HG02798 (cell line): ENCODE measurements around the gene SMAD5.

Experiments used
- ATAC-seq: cut with Tn5 transposase; IDR thresholded peaks from one replicate; pipeline ENCODE4 v1.9.1; 2021; ENCODE audit warnings: mild to moderate bottlenecking; ENCODE audit not compliant: unreplicated experiment, poor library complexity

The SMAD5 gene

GRCh38 chr5:136132557-136133221 lies at the start of gene SMAD5:
Gene SMAD5 (plus strand): TSS chr5:136132845. CDS start chr5:136153761, 20,916 bp downstream.
- ATAC-seq = peak; percentile 97

DNA sequence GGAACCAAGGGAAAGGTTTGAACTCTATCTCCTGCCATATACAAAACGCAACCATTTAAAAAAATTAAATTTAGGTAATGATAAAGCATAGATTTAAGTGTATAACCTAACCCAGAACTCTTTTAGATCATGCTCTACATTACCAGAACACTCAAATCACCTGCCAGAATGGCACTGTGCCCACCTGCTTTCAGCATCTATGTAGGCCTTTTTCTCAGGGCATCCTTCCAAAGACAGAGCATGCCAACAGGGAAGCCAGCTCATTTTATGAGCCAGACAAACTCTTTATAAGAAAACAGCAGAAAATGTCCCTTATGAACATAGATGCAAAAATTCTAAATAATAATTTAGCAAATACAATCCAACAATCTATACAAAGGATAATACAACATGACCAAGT lies 47.9 kb upstream of the SMAD5 start:
- ATAC-seq = no peak

DNA sequence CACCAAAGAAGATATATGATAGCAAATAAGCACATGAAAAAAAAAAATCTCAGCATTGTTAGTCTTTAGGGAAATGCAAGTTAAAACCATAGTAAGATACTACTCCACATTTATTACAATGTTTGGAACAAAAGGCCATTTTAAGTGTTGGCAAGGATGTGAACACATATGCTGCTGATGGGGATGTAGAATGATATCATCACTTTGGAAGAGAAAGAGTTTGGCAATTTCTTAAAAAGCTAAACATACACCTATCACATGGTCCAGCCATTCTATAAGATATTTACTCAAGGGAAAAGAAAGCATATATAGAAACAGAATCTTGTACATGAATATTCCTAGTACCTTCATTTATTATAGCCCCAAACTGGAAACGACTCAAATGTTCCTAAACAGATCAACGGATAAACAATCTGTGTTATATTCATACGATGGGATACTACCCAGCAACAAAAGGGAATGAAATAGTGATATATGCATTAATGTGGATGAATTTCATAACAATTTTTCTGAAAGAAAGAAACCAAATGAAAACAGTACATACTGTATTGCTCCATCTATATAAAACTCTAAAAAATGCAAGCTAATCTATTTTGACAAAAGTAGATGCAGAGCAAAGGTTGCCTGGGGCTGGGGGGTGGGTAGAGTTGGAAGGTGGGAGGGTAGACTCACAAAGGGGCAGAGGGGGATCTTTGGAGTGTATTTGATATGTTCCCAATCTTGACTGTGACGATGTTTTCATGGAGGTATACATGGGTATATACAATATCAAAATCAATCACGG lies 45.7 kb upstream of the SMAD5 start:
- ATAC-seq = no peak

GRCh38 chr5:136087961-136088871 lies 44.4 kb upstream of the SMAD5 start:
- ATAC-seq = no peak

DNA sequence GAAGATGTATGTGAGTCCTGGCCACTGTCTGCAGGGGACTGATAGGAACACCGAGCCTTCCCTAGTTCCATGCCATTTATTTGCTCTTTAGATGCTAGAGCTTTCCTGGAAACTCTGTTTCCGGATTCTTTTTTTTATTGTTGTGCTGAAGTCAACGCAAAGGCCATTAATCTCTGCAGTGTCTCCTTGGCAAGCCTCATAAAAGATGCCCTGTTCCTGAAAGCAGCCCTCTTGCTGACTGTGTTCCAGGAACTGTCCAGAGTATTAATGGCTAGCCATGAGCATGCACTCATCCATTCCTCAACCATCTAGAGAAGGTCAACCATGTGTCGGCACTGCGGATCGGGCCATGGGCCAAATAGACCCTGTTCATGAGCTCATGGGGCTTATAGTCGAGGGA lies 42.9 kb upstream of the SMAD5 start:
- no peak for ATAC-seq

DNA sequence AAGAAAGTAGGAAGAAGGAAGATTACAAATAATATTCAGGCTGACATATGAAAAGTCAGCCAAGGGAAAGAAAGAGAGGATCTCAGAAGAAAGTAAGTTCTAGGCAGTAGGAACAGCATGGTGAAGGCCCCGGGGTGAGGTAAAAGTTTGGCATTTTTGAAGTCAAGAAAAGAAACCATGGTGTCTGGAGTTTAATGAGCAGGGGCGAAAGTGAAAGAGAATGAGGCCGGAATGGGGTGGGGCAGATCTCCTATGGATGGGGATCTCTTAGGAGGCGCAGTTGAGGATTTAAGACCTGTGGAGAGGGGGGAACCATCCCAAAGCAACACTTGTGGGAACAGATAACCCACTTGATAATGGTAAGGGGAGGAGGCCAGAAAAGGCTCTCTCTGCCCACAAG lies 42.3 kb upstream of the SMAD5 start:
- no peak for ATAC-seq

DNA sequence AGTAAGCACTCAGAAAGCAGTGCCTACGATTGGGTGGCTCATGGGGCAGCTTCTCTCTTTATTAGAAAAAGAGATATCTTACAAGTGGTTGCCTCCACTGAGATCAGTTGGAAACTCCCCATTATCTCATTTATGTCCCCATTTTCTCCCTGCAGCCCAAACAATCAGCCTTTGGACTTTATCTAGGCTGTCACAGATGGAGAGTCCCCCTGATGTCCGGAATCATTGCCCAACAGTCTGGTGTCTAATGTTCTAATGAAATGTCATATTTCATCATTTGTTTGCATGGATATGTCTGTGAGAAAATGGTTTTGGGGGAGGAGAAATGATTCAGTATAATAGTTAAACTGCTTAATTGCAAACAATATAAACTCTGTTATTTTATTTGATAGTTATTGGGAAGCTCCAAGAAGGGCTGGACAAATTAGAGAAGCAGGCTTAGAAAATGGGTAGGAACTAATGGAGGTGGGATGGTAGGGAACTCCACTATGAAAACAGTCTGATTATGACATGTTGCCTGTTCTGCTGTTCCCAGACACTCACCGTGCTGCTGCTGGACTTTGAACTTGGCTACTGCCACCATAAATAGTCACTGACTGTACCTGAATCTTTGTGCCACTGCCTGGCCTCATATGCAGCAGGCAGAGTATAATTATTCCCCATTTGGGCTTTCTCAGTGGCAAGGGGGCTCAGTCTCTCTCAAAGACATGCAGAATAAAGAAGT lies 38.3 kb upstream of the SMAD5 start:
- no peak for ATAC-seq

- ATAC-seq = no peak
Observed at GRCh38 chr5:136094913-136095641, 37.6 kb upstream of the SMAD5 start.

- ATAC-seq = no peak
Observed at GRCh38 chr5:136098176-136098575, 34.5 kb upstream of the SMAD5 start.

- no peak for ATAC-seq
Observed at GRCh38 chr5:136099870-136100269, 32.8 kb upstream of the SMAD5 start.

DNA sequence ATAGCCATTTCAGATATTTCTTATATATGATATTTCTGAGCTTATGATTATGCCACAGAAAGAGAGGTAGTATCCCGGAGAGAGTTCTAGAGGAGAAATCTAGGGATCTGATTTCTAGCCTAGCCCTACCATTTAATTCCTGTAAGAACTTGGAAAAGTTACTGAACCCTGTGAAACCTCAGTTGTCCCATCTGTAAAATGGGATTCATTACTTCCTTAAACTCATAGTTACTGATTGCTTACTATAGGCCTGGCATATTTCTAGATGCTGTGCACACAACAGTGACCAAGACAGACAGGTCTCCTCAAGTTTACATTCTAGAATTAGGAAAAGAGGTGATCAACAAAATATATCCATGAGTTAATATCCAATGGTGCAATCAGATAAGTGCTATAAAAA lies 30.8 kb upstream of the SMAD5 start:
- ATAC-seq = no peak

DNA sequence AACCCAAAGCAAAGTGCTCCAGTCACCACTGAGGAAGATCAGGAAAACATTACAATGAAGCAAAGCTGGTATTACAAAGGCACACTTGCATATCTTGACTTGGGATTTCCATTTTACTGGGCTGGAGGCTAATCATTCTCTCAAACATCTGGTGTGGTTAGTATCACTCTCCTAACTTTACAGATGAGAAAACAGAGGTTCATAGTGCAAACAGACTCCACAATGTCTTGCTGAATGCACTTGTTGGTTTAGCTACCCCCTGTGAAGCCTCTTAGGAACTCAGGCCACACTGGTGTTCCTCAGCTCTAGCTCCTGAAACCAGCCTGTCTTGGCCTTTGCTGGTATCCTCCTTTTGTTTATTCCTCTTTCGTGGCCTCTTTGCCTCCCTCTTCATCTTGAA lies 29.5 kb upstream of the SMAD5 start:
- ATAC-seq = peak; percentile 66

- ATAC-seq = no peak
Observed at GRCh38 chr5:136104306-136104965, 28.2 kb upstream of the SMAD5 start.

GRCh38 chr5:136106351-136107031 lies 26.2 kb upstream of the SMAD5 start:
- no peak for ATAC-seq

GRCh38 chr5:136108180-136108611 lies 24.4 kb upstream of the SMAD5 start:
- ATAC-seq = peak; percentile 76

DNA sequence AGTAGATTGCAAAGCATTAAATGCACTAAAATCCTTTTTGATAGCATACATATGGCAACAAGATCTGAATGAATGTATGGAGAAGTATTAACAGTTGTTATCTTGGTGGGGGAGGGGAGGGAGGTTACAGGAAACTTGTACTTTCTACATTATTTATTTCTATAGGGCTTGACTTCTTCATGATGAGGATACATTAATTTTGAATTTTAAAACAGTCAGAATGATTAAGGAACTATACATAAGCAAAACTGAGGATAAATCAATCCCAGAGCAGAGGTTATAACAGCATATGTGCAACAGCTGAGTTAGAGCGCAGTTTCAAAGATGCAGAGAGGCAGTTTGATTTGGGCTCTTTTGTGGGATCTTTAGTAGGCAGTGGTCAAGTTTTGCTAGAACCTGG lies 23.9 kb upstream of the SMAD5 start:
- ATAC-seq = no peak

GRCh38 chr5:136109453-136110135 lies 23.1 kb upstream of the SMAD5 start:
- no peak for ATAC-seq

DNA sequence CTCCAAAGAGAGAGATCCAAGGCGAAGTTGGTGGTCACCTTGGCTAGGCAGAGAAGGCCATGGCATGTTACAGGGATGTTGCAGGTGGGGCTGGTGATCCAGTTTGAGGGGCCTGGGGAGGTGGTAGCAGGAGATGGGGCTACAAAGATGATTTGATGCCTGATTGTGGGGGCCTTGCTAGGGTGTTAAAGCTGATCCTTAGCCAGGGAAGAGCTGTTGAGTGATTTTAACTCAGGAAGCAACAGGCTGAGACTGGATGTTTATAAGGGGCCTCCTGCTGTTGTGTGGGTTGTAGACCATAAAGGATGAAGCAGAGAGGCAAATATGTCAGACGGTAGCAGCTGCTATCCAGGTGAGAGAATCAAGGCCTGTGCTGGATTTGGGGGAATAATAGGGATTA lies 19.0 kb upstream of the SMAD5 start:
- ATAC-seq = no peak
